C1 segment of cervical spinal cord (tissue), 14 donors: ENCODE results near the gene SLC8A1.

Experiments
- DNase-seq, 14 donors: peaks; one replicate each; lab custom pipeline; 2025; lab: John Stamatoyannopoulos, UW

The SLC8A1 gene

DNA sequence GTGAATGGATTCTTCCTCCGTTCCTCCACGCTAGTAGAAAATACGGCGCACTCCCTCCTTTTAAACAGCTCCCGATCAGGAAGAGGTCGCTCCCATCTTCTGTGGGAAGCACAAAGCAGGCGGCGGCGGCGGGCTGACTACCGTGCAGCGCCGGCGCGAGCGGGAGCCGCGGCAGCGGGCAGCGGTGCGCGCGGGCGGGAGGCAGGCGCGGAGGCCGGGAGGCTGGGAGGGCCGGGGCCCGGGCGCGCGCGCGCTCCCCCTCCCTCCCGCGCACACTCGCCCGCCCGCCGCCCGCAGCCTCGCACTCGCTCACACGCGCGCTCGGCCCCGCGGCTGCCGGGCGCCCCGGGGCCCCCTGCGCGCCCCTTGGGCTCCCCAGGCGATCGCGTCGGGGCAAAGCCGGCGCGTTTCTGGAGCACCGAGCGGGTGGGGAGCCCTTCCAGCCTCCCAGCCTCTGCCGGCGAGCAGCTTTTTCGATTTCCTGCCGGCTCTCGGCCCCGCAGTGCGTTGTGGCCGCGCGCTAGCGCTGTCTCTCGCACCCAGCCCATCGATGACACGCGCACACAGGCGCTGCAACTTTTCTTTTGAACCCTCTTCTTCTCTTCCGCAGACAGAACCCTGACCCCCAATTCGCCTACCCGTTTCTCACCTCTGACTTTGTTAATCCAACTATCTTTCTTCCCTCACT, at the start of gene SLC8A1:
Gene SLC8A1, minus strand, starts transcription at position 173 of the 688 bp plus-strand sequence.
- DNase-seq: peak in 1 of 14 donors; percentile 64

DNA sequence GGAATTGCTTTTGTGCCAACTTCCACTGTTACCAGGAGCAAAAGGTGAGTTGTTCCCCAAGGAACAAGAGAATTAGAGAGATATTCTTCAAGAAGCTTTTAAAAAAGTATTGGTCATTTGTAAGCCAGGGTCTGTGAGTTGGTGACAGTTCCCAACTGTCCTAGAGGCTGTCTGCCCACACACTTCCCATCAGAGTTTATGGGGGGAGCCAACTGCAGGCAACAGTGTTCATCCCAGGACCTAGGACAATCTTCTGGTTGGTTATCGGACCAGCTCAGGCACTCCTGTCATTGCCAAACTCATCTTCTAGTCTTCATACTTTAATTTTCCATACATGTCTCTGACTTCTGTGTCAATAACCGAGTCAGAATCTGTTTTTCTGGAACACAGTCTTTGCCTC, 47.5 kb upstream of the SLC8A1 start:
- no peak for DNase-seq

DNA sequence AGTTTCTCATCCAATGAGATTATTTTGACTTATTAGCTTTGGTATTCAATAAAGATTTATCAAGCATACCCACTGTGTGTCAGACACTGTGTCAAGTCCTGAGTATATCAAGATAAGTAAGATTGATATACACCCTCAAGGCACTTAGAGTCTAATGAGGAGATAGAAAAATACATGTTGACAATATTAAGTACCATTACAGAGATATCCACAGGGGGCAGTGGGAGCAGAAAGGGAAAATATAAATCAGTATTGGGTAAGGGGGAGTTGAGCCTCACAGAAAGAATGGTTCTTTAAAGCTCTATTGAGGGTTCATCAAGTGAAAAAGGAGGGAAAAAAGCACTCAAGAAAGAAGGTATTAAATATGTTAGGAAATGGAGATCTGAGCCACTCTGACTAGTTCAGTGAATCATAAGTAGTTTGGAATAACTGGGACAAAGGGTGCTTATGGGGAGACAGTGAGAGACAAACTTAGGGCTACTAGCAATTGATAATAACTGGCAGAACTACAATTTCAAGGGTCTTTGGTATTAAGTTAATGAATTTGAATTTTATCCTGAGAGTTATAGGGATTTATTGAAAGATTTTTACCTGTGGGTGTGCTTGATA, 45.5 kb upstream of the SLC8A1 start:
- no peak for DNase-seq

DNA sequence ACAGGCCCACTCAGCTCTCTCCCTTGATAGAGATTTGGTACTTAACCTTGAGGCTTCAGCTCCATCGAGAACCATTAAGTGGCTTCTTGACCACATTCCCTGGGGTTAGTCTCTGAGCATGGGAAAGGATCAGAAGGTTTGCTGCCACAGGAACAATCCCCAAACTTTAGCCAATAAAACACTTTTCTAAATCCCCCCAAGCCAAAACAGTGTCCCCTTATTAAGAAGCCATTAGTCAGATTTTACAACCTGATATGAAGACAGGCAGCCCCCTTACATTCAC, 37.7 kb upstream of the SLC8A1 start:
- no peak for DNase-seq

- DNase-seq: no peak
These were observed 37.2 kb upstream of the SLC8A1 start for GRCh38 chr2:40488927-40489677.

DNA sequence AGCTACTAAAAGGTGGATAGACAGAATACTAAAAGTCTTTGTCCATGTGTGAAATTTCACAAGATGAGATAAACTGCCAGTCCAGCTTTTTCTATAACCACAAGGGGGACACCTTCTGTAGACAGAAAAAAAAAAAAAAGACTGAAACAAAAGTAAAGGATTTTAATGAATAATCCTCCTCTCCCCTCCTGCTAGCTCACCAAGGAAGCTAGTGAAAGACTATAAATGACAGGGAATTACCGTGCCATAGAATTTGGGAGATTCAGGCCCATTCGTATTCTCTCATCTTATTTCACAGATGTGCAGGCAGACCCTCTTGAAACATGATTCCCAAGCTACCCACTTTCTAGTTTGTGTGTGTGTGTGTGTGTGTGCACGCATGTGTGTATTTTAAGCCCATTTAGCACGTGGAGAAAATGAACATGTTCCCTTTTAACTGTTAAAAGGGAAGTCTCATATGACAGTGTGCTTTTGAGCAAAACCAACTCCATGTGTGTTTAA, 36.3 kb upstream of the SLC8A1 start:
- DNase-seq: no peak

DNA sequence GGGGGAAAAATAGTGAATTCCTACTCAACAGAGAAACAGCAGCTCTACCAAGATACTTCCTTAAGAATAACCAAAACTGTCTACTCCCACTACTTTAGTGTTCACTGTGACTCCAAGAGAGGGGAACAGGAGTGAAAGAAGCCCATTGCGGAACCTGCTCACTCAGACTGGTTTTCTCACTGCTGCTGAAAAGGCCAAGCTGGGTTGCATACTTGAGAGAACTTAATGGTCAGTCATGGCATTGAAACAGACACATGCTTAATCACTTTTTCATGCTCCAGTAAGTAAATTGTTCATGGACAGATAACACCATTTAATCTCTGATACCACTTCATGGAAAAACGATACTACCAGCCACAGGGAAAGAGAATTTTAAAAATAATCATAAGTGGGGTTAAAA, 35.7 kb upstream of the SLC8A1 start:
- no peak for DNase-seq

DNA sequence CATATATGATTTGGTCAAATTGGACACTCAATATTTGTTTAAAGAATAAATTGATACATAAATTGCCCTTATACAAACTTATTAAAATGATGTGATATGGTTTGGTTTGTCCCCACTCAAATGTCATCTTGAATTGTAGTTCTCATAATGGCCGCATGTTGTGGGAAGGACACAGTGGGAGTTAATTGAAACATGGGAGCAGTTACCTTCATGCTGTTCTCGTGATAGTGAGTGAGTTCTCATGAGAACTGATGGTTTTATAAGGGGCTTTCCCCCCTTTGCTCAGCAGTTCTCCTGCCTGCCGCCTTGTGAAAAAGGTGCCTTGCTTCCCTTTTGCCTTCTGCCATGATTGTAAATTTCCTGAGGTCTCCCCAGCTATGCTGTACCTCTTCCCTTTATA, 34.0 kb upstream of the SLC8A1 start:
- DNase-seq: no peak

GRCh38 chr2:40485318-40485717, 33.4 kb upstream of the SLC8A1 start:
- no peak for DNase-seq

GRCh38 chr2:40483549-40484243, 31.8 kb upstream of the SLC8A1 start:
- DNase-seq: no peak

DNA sequence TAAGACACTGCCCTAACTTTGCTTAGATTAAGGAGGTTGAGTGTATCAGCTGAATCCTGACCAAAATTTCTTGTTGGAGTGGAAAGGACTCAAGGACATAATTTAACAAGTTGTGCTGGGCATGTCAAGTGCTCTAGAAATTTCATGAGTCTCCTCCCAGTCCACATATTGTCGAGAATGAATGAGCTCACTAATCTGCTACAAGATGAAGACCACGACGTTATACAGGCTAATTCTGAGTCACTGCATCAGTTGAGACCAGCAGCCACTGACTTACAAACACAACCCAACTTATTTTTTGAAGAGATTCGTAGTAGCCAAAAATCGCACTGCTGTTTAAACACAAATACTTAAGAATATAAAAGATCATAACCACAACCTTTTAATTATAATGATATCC, 28.7 kb upstream of the SLC8A1 start:
- no peak for DNase-seq

GRCh38 chr2:40480073-40480472, 28.2 kb upstream of the SLC8A1 start:
- no peak for DNase-seq

GRCh38 chr2:40477361-40477760, 25.5 kb upstream of the SLC8A1 start:
- DNase-seq: no peak

GRCh38 chr2:40476436-40476835, 24.5 kb upstream of the SLC8A1 start:
- no peak for DNase-seq

- no peak for DNase-seq
These were observed 22.4 kb upstream of the SLC8A1 start for GRCh38 chr2:40474306-40474705.

DNA sequence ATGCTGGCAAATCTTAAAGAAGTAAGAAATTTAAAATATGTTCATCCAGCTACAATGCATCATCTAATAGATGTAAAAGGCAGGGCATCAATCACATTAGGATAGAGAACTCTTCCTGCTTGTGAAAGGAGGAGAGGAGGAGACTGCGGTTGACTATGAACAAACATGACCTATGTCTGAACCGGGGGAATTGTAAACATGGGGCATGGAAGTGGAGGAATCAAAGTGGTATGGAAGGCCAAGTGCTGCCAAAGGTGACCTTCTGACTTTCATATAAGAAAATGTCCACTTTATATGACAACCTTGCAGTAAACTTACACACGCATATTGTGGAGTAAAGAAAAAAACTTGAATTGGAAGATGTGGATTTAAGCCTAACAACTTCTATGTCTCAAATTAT, 20.0 kb upstream of the SLC8A1 start:
- no peak for DNase-seq

- DNase-seq: no peak
These were observed 19.2 kb upstream of the SLC8A1 start for GRCh38 chr2:40470822-40471813.

- no peak for DNase-seq
These were observed 15.2 kb upstream of the SLC8A1 start for GRCh38 chr2:40466935-40467572.

GRCh38 chr2:40466332-40466906, 14.5 kb upstream of the SLC8A1 start:
- no peak for DNase-seq

- no peak for DNase-seq
These were observed 11.2 kb upstream of the SLC8A1 start for GRCh38 chr2:40463112-40463511.
